ENCODE measurements around the gene H1-8.

H1-8 gene

DNA sequence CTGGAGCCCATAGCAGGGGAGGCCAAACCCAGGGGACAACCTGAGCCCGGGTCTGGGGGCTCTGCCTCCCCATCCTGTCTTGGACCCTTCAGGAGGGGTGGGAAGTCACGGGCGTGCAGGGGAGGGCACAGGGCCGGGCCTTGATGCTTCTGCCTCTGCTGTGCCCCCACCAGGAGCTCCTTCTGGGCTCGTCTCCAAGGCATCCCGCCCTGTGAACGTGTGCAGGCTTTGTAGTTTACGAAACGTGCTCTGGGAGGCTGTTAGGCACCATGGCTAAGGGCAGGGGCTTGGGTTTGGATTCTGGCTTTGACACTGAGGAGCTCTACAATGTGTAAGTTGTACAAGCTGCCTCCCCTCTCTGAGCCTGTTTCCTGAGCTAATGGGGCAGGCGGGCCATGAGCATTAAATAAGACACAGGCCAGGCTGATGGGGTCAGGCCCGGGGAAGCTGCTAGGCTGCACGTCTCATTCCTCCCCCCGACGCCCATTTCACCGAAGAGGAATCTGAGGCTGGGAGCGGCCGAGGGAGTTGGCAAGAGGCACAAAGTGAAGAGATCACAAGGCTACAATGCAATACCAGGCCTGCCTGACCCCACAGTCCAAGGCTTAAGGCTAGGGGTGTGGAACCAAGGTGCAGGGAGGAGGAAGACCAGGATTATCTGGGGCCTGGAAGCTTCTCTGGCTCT, 43.9 kb downstream of the H1-8 start:
- no peak for TF ChIP-seq POLR2A (IDR thresholded peaks at IDR 0.05; ENCODE audit: low read length)
- TF ChIP-seq GATA1 (IDR thresholded peaks at IDR 0.05; ENCODE audit: low read depth, low read length), result no peak
- DNase-seq, result no peak

GRCh38 chr3:129587566-129588210, 44.7 kb downstream of the H1-8 start:
- TF ChIP-seq POLR2A (IDR thresholded peaks at IDR 0.05; ENCODE audit: low read length), result no peak
- no peak for TF ChIP-seq GATA1 (IDR thresholded peaks at IDR 0.05; ENCODE audit: low read depth, low read length)
- no peak for DNase-seq

DNA sequence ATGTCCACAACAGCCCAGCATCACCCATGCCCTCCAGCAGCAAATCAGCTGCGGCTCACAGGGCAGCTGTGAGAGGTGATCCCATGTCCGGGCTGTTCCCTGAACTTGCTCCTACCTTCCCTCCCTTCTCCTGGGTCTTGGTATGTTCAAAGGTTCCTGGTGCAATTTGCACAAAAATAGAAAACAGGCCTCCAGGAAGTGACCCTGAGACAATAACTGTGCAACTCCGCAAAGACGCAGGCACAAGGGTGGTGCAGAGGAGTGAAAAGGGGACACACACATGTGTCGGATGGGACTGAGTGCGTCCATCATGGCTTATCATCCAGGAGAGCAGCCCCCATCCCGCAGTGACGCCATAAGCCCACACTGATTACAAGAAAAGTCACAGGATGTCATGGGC, 47.2 kb downstream of the H1-8 start:
- no peak for TF ChIP-seq GATA1 (IDR thresholded peaks at IDR 0.05; ENCODE audit: low read depth, low read length)
- TF ChIP-seq POLR2A (IDR thresholded peaks at IDR 0.05; ENCODE audit: low read length), result no peak
- DNase-seq, result no peak

- DNase-seq, result no peak
- TF ChIP-seq POLR2A (IDR thresholded peaks at IDR 0.05; ENCODE audit: low read length) (no peak), GATA1 (IDR thresholded peaks at IDR 0.05; ENCODE audit: low read depth, low read length) (no peak)
Measured at GRCh38 chr3:129591932-129592331, 49.0 kb downstream of the H1-8 start.

- TF ChIP-seq POLR2A (IDR thresholded peaks at IDR 0.05; ENCODE audit: low read length), result no peak
- TF ChIP-seq GATA1 (IDR thresholded peaks at IDR 0.05; ENCODE audit: low read depth, low read length), result no peak
- peak; percentile 26 to 43 for DNase-seq
Measured at GRCh38 chr3:129592381-129593131, 49.6 kb downstream of the H1-8 start.

- TF ChIP-seq GATA1 (IDR thresholded peaks at IDR 0.05; ENCODE audit: low read depth, low read length), result no peak
- no peak for TF ChIP-seq POLR2A (IDR thresholded peaks at IDR 0.05; ENCODE audit: low read length)
- DNase-seq, result peak; percentile 26 to 39
Measured at GRCh38 chr3:129593230-129593594, 50.2 kb downstream of the H1-8 start.

DNA sequence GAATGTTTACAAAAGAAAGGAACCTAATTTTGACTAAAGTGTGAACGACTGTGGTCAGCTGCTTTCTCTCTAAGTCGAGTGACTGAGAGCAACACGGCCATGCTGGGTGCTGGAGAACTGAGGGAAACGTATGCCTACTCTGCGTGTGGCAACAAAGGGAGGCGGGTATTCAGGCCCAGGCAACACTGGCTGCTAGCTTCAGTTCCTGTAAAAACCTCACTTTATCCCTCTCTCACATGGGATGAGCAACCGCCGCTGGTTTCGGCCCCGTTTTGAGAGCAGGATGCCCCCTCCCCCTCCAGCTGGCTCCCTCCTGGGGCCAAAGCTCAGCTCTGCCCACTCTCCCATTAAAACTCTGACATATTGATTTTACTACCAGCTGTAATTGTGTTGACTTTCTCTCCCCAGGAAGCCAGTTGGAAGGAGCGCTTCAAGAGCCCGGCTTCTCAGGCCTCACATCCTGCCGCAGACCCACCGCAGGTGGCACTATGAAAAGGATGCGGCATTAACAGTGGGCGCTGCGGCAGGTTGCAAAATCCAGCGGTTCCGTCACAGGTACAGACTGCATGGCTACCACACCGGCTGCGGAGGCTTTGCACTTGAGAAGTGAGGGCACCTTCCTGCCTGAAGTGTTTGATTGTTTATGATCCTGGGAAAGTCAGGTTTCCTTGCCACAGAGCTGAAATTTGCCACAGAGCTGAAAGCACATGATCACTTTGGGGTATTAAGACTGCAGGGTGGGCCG, 50.8 kb downstream of the H1-8 start:
- TF ChIP-seq GATA1 (IDR thresholded peaks at IDR 0.05; ENCODE audit: low read depth, low read length) (no peak), POLR2A (IDR thresholded peaks at IDR 0.05; ENCODE audit: low read length) (no peak)
- no peak for DNase-seq

- no peak for DNase-seq
- no peak for TF ChIP-seq POLR2A (IDR thresholded peaks at IDR 0.05; ENCODE audit: low read length)
- no peak for TF ChIP-seq GATA1 (IDR thresholded peaks at IDR 0.05; ENCODE audit: low read depth, low read length)
Measured at GRCh38 chr3:129594409-129594808, 51.4 kb downstream of the H1-8 start.

DNA sequence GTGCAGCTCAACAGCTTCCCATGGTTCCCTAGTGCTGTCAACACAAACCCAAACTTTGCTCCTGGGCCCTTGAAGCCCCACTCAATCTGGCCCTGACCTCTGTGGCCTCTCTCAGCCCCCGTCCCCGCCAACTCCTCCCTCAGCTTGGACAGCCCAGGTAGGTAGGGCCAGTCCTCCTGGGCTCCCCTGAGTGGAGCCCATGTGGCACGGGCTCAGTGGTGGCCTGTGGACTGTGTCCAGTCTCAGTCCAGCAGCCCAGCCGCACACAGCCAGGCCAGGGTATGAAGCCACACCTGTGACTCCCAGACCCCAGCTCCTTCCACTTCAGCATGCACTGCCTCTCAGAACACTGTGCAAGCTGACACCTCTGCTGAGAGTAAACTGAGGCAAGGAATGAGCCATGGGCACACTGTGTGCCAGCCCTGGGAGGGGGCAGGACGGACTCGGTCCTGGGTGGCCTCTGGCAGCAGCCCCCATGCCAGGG, 52.0 kb downstream of the H1-8 start:
- DNase-seq, result no peak
- TF ChIP-seq GATA1 (IDR thresholded peaks at IDR 0.05; ENCODE audit: low read depth, low read length), result no peak

DNA sequence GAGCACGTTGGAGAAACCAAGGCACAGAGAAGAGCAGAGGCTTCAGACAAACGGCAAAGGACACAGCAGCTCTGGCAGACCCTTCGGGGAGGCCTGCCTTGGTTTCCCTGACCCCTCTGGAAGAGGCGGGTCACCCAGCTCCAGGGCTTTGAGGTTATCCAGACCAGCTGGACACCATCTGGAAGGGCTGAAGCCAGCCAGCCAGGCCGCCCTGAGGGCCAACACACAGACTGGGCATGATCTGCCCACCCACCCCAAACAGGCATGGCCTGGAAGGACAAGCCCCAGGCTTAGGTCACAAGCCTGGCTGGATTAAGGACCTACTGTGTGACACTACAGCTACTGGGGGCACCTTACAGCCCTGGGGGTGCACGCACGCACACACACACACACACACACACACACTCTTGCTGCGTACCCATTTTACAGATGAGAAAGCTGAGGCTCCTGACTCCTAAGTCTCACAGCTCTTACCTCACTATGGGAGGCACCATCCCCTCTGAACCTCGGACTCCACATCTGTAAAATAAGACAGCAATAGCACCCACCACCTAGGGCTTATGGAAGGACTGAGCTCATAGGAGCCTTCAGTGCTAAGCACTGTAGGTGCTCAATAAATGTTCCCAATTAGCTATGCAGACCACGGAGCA, 52.7 kb downstream of the H1-8 start:
- no peak for TF ChIP-seq POLR2A (IDR thresholded peaks at IDR 0.05; ENCODE audit: low read length)
- TF ChIP-seq GATA1 (IDR thresholded peaks at IDR 0.05; ENCODE audit: low read depth, low read length), result no peak
- peak in 1 of 2 experiments; percentile 16 for DNase-seq

DNA sequence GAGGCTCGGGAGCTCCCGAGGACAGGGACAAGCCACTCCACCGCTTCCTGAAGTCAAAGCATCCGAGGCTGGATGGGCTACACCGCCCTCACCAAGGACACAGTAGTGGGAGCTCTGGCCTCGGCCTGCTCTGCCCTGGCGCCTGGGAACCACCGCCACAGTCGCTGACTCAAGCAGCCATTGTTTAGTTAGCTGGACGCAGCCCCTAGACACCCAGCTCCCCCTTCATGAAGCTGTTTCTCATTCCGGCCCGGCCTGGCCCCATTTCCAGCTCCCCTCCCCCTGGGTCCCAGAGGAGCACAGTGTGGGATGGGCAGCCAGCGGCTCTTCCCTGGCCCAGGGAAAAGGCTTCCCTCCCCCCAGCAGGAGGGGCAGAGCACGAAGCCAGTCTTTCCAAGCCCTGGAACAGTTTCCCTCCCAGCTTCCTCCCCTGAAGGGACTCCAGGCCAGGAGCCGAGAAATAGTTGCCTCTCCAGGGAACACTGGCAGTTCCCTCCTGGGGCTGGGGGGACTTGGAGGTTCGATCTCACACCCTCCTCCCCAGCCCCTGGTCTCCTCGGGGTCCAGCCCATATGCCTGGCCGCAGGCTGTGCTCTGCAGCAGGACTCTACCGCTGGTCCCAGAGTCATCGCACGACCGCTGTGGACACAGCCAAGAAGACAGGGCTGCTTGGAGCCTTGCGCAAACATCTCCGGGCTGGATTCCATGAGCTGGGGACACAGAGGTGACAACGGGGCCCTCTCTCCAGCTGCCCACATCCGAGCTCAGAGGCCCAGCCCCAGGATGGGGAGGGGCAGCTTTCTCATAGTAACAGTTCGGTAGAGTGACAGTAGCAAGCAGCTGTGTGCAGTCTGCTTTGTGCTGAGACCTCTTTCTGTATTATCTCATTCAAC, 53.5 kb downstream of the H1-8 start:
- DNase-seq, result peak; percentile 42 to 47
- TF ChIP-seq POLR2A (IDR thresholded peaks at IDR 0.05; ENCODE audit: low read length), result no peak

DNA sequence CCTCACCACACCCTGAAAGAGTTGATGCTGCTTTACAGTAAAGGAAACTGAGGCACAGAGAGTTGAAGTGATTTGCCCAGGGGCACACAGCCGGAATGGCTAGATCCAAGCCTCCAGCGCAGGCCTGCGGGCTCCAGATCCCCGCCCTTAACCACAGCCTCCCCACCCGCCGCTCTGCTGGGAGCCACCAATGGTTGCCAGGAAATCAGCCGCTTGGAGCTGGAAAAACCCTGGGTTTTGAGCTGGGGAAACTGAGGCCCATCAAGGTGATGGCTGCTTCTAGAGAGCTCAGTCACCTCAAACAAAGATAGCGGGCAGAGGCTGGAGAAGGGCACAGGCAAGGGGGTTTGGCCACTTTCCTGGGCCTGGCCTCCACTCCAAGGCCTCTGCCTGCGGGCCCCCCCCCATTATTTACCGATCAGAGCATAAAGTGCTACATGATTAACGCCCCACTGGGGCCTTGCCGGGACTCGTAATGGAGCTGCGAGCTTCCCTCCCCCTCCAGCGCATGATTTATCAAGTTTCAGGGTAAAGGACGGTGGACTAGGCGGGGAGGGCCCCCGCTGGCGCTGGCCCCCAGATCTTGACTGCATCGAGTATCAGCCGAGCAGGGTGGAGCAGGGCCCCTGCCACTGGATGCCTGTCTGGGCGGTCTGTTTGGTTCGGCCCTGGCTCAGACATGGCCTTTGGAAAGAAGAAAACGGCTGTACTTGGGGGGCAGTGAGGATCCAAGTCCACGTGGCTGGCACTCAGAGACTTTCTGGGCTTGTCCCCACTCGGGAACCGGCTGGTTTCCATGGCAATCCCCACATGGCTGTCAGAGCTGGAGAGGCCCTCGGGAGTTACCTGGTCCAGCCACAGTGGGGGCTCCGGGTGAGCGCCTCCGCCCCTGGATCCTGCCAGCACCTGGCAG, 54.4 kb downstream of the H1-8 start:
- TF ChIP-seq POLR2A (IDR thresholded peaks at IDR 0.05; ENCODE audit: low read length) (no peak), GATA1 (IDR thresholded peaks at IDR 0.05; ENCODE audit: low read depth, low read length) (no peak)
- peak; percentile 70 to 79 for DNase-seq
